ENCODE results near the gene CILP2.
A peak's percentile ranks its signal among the peaks of the same experiment; 100 is the strongest.

The CILP2 gene

DNA sequence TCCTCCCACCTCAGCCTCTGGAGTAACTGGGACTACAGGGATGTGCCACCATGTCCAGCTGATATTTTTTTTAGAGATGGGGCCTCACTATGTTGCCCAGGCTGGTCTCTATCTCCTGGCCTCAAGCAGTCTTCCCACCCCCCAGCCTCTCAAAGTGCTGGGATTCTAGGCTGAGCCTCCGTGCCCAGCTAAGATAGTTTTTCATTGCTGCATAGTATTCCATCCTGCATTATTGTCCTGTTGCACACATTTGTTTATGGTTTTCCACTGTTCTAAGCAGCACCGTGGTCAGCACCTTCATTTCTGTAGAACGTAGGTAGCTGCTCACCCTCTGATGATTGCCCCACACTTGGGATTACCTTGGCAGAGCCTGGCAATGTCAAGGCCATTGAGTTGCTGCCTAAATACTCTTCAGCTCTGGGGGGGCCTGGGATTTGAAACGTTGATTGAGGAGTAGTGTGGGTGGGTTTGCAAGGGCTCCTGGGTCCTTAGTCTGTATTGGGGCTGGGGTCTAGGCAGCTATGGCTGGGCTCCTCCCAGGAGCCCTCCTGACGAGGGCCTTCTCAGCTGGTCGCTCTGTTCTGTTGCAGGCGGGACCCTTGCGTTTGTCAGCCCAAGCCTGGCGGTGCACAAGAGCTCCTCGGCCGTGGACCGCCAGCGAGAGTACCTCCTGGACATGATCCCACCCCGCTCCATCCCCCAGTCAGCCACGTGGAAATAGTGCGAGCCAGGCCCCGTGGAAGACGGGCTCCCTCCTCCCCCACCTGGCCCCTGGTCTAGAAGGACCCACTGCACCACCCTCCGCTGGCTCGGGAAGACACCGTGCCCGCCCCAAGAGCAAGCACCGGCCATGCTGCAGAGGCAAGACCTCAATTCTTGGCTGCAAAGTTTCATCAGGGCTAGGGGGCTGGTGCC is 33.1 kb upstream of the CILP2 start:
- DNase-seq (ENCODE audit: low read depth), result no peak

DNA sequence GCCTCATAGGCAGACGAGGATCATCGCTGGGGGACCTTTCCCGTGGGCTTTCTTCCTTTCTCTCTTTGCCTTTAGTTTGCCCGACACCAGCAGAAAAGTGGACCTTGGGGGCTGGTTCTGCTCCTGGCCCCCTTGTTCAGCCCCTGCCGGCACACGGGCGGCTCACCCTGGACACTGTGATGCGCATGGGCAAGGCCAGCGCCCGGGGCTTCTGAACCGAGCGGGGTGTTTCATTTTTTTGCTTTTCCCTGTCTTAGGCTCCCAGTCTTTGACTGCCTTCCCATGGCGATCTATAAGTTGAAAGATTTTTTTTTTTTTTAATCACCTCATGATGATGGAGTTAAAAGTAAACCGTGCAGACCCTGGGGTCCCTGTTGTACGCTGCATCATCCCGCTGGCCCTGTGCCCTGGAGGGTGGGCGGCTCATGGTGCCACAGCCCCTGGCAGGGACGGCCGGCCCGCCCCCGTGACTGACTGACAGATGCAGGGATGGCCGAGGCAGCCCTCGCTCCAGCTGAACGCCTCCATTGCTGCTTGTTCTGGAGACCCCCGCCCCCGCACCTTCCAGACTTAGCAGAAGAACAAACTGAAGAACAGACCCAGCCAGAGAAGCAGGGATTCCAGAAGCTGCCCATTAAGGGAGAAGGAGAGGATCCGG is 32.3 kb upstream of the CILP2 start:
- no peak for DNase-seq (ENCODE audit: low read depth)

DNA sequence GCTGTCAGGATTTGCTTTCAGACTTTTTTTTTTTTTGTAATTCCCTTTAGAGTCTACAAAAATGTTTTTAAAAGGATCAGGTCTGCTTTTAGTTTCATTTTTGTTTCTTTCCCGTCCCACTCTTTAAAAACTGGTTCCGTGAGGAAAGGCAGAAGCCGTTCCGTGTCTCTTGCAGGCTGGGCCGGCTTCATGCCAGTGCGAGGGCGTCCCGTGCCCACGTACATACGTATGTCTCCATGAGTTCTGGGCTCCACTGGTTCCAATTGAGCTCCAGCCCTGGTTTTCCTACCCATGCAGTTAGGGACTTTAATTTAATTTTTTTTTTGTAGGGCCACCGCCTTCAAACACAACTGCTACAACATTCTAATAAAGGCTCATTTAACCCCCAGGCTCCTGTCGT is 31.5 kb upstream of the CILP2 start:
- no peak for DNase-seq (ENCODE audit: low read depth)

DNA sequence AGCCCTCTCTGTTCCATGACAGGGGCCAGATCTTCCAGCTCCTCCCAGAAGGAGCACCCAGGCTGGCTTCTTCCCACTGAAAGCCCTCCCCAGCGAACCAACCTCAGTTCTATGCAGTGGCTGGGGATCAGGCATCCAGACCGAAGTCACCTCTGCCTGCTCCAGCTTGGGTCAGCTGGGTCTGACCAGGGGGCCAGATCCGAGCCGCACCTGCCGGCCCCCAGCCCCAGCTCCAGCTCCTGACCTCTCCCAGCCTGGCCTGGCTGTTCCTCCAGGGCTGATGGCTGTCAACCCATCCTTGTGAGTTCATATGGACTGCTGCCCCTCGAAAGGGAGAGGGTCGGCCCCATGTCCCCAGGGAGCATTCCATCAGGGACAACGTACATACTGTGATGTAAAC is 30.7 kb upstream of the CILP2 start:
- DNase-seq (ENCODE audit: low read depth), result no peak

DNA sequence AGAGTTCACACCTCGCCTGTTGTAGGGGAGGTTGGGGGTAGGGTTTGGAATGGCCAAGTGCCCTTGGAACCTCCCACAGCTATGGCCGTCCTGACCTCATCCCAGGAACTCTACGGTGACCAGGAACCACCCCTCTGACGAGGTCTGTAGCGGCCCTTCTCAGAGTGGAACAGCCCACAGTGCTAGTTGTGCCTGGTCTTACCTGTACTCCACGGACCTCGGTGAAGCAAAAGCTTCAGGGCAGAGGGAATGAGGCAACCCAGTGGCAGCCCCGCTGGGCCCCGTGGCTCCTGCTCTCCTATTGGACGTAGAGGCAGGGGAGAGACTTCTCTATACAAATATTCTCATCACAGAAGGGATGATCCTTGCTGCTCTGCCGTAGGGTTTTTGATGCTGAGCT is 29.8 kb upstream of the CILP2 start:
- no peak for DNase-seq (ENCODE audit: low read depth)

DNA sequence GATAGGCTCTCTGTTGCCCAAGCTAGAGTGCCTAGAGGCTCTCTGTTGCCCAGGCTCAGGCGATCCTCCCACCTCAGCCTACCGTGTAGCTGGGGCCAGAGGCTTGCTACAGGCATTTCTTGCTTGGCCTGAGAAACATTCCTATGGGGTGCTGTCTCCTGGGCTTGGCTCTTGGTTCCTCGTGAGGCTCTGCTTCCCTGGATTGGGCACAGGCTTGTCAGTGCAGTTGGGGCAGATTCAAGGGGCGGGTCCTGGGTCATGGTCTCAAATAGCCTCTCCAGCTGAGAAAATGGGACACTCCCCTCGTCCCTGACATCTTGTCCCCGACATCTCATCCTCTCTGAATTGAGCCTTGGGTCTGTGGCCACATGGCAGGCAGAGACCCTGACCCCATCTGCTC is 27.6 kb upstream of the CILP2 start:
- no peak for DNase-seq (ENCODE audit: low read depth)

DNA sequence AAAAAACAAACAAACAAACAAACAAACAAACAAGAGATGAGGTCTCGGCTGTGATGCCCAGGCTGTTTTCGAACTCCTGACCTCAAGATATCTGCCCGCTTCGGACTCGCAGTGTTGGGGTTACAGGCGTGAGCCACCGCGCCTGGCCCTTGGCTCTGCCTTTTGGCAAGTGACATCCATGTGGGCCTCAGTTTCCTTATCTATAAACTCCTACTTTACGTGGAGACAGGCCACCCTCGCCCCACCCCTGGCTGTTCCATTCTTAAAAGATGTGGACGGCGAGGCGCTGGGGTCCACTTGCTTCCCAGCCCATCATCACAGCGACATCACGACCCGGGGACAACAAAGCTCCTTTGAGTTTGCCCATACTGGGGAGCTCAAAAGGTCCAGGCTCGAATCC is 24.4 kb upstream of the CILP2 start:
- no peak for DNase-seq (ENCODE audit: low read depth)

DNA sequence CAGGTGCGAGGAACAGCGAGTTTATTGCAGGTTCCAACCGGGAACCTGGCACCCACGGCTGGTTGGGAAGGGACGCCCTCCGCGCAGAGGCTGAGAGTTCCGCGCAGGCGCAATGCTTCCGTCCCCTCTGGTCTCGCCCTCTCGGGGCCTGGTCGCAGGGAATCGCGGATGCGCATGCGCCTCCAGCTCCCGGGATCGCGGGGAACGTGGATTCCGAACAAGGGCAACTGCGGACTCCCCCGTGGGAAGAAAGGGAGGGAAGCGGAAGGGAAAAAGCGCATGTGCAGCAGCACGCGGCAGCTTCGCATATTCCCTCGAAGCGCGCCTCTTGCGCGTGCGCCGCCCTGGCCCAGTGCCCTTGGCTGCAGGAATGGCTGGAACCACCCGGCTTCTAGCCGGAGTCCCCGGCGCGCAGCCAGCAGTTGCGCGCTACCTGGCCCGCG is 23.8 kb upstream of the CILP2 start:
- peak; percentile 11 for DNase-seq (ENCODE audit: low read depth)

DNA sequence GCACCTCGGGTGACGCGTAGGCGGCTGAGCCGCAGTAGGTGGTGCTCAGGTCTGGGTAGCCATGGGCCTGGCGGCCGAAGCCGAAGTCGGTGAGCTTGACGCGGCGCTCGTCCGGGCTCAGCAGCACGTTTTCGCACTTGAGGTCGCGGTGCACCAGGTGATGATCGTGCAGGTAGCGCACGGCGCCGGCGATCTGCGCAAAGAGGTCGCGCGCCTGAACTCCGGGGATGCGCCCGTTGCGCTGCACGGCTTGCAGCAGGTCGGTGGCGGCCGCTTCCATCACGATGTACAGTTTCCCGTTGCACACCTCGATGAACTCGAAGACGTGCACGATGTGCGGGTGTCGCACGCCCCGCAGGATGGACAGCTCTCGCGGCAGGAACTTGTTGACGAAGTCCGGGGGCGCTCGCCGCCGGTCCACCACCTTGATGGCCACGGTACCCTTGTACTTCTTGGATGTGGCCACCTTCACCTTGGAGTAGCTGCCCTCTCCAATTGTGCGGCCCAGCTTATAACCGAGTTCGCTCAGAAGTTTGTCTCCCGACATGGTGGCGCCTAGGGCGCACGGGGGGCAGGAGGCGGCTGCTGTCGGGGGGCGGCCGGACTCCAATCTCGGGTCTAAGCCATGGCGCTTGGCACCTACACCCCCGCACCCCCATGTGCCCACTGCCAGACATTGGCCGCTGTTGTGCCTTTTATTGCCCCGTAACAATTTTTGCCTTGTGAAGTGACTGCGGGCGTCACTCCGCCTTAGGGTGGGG is 23.0 kb upstream of the CILP2 start, which contains the start of gene TSSK6:
TSS of gene TSSK6 (minus strand) at position 668 of the 761 bp plus-strand sequence. CDS start at position 547, 121 bp downstream.
- no peak for DNase-seq (ENCODE audit: low read depth)

DNA sequence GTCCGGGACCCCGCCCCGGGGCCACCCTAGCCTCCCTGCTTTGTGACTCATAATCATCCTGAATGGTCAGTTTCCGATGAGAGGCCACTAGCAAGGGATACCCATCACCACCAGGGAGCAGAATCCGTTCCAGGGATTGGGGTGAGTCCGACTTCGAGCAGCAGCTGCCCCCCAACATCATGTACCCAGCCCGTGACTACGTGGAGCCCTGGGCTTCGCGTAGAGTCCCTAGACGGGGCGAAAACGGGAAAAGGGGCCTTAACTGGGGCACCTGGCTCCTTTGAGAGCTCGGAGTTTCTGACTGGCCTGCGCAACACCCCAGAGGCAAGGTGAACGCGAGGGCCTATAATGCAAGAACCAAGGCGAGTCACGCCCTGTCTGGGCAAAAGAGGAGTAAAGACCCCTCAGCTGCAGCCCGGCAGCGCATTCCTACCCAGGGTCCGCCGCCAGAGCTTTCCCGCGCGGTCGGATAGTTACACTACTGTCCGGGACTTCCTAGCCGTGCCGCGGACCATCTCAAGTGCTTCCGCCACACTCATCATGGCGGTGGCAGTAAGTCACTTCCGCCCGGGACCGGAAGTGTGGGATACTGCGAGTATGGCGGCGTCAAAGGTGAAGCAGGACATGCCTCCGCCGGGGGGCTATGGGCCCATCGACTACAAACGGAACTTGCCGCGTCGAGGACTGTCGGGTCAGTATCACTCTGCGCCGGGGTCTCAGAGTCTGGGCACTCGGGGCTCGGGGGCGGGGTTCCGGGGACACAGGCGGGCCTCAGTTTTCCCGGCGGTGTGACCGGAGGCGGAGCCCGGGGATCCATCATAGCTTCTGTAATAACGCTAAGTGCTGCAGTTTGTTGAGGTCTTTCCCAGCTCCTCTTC is 22.2 kb upstream of the CILP2 start, which contains the start of gene NDUFA13:
TSS of gene NDUFA13 (plus strand) at position 584 of the 878 bp plus-strand sequence. CDS start at position 598, 14 bp downstream.
- DNase-seq (ENCODE audit: low read depth), result peak; percentile 48

DNA sequence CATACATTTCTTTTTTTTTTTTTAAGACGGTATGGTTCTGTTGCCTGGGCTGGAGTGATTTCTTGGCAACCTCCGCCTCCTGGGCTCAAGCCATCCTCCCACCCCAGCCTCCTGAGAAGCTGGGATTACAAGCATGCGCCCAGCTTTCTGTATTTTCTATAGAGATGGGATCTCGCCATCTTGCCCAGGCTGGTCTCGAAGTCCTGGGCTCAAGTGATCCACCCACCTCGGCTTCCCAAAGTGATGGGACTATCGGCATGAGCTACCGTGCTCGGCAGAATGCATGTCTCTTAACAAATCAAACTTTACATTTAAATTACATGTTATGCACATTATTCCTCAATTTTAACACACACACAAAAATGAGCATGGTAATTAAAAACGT is 20.8 kb upstream of the CILP2 start:
- no peak for DNase-seq (ENCODE audit: low read depth)

DNA sequence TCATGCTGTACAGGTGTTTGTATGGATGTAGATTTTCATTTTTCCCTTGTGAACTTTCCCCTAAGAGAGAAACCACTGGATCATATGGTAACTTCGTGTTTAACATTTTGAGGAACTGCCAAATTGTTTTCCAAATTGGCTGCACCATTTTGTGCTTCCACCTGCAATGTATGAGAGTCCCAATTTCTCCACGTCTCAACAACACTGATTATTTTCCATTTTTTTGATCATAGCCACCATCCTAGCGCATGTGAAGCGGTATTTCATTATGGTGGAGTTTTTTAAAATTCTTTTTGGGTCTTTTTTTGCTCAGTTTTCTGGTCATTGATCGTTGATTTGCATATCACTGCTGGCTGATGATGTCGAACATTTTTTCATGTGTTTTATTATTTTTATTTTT is 17.1 kb upstream of the CILP2 start:
- no peak for DNase-seq (ENCODE audit: low read depth)

DNA sequence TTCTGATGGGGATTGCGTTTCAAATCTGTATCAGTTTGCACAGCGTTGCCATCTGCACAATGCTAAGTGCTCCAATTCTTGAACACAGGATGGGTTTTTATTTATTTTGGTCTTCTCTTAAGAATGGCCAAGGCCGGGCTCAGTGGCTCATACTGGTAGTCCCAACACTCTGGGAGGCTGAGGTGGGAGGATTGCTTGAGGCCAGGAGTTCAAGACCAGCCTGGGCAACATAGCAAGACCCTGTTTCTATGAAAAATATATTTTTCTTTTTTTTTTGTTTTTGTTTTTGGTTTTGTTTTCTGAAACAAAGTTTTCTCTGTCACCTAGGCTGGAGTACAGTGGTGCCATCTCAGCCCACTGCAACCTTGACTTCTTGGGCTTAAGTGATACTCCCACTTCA is 14.9 kb upstream of the CILP2 start:
- DNase-seq (ENCODE audit: low read depth), result no peak

DNA sequence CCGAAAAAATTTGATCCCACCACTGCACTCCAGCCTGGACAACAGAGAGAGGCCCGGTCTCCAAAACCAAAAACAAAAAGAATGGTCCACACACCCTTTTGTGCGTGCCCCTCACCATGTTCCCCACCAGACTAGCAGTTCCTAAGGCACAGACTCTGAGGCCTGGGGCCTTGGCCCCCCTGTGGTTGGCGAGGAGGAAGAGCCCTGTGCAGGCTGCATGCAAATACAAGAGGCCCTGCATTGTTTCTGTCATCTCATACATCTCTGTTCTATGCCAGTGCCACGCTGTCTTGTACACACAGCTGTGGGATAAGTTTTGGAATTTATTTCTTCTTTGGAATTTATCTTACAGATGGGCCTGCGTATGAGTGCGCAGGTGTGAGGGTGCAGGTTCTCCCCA is 14.0 kb upstream of the CILP2 start:
- no peak for DNase-seq (ENCODE audit: low read depth)

DNA sequence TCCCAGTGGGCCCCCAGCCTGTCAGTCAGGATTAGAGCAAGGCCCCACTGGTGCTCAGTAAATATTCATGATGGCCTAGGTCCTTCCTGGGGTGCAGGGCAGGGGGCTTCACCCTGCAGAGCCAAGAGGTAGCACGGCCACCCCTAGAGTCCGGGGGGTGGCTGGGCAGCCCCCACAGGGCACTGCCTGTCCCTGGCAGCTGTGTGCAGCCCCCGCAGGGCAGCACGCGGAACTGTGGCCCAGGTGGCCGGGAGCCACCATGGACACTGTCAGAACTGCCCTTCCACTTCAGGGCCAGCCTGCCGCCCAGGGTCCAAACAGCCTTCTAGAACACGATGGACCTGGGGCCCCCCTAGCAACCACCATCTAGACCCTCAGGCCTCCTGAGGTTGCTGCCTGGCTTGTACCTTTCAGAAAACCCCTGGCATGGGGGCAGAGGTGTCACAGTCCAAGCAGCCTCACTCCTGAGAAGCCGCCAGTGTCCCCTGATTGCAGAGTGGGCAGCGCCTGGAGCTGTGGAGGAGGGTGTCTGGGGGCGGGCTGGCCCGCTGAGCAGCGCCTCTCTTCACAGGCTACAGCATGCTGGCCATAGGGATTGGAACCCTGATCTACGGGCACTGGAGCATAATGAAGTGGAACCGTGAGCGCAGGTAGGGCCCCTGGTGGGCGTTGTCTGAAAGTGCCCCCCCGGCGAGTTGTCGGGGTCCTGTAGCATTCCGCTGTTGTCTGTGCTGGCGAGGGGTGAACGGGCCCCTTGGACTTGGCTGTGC is 12.3 kb upstream of the CILP2 start:
- DNase-seq (ENCODE audit: low read depth), result no peak

DNA sequence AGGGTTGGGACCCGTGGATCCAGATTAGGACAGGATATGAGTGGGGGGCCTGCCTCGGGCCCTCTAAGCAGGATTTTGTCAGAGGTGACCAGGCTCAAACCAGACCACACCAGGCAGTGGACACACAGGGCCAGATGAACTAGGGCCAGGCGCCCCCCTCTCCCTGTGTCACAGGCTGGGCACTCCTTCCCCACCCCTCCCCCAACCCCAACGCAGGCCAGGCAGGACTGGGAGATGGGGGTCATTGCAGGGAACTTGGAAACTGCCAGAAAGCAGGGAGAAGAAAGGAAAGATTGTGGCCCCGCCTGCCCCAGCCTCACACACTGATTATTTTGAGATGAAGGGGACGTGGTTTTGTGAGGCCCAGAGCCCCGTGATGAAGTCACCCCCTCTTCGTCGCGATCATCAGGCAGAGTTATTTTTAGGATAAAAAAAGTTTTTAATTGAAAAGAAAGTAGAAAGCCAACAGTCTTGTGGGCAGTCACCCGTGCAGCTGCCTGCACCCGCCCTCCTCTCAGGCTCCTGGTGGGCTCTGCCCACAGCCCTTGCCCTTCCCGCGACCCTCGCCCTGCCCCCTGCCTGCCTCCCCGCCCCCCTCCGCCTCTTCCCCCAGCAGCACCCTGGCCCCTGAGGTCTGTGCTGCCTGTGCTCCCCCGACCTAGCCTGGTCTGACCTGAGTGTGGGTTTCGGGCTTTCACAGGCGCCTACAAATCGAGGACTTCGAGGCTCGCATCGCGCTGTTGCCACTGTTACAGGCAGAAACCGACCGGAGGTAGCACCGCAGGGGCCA is 11.3 kb upstream of the CILP2 start:
- no peak for DNase-seq (ENCODE audit: low read depth)

DNA sequence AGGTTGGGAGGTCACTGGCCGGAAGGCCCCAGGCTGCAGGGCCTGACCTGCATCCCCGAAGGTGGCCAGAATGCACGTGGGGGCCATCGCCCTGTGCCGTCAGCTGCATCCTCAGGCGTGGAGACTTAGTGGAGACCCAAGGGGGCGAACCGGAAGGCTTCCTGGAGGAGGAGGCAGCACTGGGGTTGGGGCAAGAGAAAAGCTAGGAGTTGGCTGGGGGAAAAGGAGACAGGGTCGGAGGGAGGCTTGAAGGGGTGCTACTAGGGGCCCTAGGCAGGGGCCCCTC is 10.8 kb upstream of the CILP2 start:
- no peak for DNase-seq (ENCODE audit: low read depth)

DNA sequence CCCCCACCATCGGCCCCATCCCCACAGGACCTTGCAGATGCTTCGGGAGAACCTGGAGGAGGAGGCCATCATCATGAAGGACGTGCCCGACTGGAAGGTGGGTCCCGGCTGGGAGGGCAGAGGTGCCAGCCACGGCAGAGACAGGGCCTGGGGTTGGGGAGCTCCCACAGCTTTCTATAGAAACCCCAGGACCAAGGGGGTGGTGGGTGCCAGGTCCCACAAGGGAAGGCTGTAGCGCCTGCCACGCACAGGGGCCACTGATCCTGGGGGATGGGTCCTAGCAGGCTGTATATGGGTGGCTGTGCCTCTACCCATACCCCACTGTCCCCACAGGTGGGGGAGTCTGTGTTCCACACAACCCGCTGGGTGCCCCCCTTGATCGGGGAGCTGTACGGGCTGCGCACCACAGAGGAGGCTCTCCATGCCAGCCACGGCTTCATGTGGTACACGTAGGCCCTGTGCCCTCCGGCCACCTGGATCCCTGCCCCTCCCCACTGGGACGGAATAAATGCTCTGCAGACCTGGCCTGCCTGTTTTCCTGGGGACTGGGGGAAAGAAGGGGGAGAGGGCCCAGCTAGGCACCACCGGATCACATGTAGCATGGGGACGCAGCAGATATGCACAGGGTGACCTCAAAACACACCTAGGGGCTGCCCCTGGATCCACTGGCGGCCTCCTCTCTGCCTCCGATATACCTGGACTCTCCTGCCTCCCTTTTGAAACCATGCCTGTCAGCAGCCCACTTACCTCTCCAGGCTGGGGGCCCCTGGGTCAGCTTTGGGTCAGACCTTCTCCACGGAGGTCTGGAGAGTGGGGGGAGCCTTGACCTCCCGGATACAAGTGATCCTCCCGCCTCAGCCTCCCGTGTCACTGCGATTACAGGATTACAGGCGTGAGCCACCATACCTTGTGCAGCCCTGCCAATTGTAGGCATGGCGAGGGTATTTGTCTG is 10.1 kb upstream of the CILP2 start:
- no peak for DNase-seq (ENCODE audit: low read depth)

Data from non-pigmented ciliary epithelial cell (primary cell).